DND-41 (cell line): ENCODE results near the gene ADRB1.

Source experiments
- ATAC-seq: fragments of 200-7000 bp; cut with Tn5 transposase; 3 replicates; pipeline ENCODE4 v1.9.1; 2021; ENCODE audit warnings: low read depth; ENCODE audit not compliant: insufficient read depth
- DNase-seq: peaks from one replicate; pipeline ENCODE4 v3.0.0-alpha.2; 2020
- H2AFZ ChIP-seq: 2 replicates; pipeline ENCODE4 v1.6.0; 2012; ENCODE audit warnings: low read depth, low read length
- H3K27ac ChIP-seq: 2 replicates; pipeline ENCODE4 v1.5.1; 2012; ENCODE audit warnings: low read length, inconsistent platforms
- H3K27me3 ChIP-seq: fragments of 200-600 bp; sonication (generic); 2 replicates; pipeline ENCODE4 v1.6.0; 2012; ENCODE audit warnings: low read length, mild to moderate bottlenecking, inconsistent platforms; ENCODE audit not compliant: insufficient read depth, poor library complexity
- H3K36me3 ChIP-seq: 2 replicates; pipeline ENCODE4 v1.5.1; 2012; ENCODE audit warnings: low read length, inconsistent platforms; ENCODE audit not compliant: insufficient read depth
- H3K4me1 ChIP-seq: 2 replicates; pipeline ENCODE4 v1.5.1; 2012; ENCODE audit warnings: mild to moderate bottlenecking, low read length; ENCODE audit not compliant: insufficient read depth
- H3K4me2 ChIP-seq: 2 replicates; pipeline ENCODE4 v1.6.0; 2012; ENCODE audit warnings: mild to moderate bottlenecking, moderate library complexity, low read length, inconsistent platforms; ENCODE audit not compliant: insufficient read depth
- H3K4me3 ChIP-seq, 2 experiments: fragments of 200-600 bp in 1 of 2; shearing (Covaris generic) in 1 of 2; 2 replicates each; pipeline ENCODE4 v1.5.1; 2012 to 2016; ENCODE audit warnings: inconsistent platforms in 2 of 2, low read length in 2 of 2, mild to moderate bottlenecking in 2 of 2, low read depth in 1 of 2, moderate library complexity in 1 of 2
- H3K79me2 ChIP-seq: 2 replicates; pipeline ENCODE4 v1.6.0; 2012; ENCODE audit warnings: low read length, inconsistent platforms; ENCODE audit not compliant: insufficient read depth
- H3K9ac ChIP-seq: 2 replicates; pipeline ENCODE4 v1.6.0; 2012; ENCODE audit warnings: low read depth, mild to moderate bottlenecking, inconsistent platforms, low read length, moderate library complexity
- H3K9me3 ChIP-seq: 2 replicates; pipeline ENCODE4 v1.5.1; 2012; ENCODE audit warnings: low read length, moderate library complexity, mild to moderate bottlenecking, inconsistent platforms; ENCODE audit not compliant: insufficient read depth, severe bottlenecking
- H4K20me1 ChIP-seq: 2 replicates; pipeline ENCODE4 v1.6.0; 2012; ENCODE audit warnings: low read length; ENCODE audit not compliant: insufficient read depth
- EZH2 ChIP-seq: IDR thresholded peaks from 3 replicates; pipeline ENCODE4 v1.6.1; 2012; ENCODE audit warnings: borderline replicate concordance, low read depth, mild to moderate bottlenecking, moderate library complexity, low read length, inconsistent platforms; ENCODE audit not compliant: severe bottlenecking
- TF ChIP-seq, protein P1 (sequence below): IDR thresholded peaks from 2 replicates; pipeline ENCODE4 v1.5.1; 2012; ENCODE audit warnings: borderline replicate concordance, low read length, moderate library complexity, mild to moderate bottlenecking; ENCODE audit not compliant: poor library complexity, severe bottlenecking; ENCODE audit errors: extremely low read depth

Gene ADRB1

GRCh38 chr10:114042895-114043531, 653 bp upstream of the ADRB1 start:
- Histone ChIP-seq H3K79me2 (no peaks in the 10 kb centered on the region), H3K9me3 (no peaks in the 10 kb centered on the region), H2AFZ (peak overlapping the region; percentile 80), H3K9ac (peak overlapping the region; percentile 62), H3K27me3 (no peaks in the 10 kb centered on the region), H3K27ac (peak overlapping the region; percentile 72), H3K4me1 (peaks cover 39% of the 10 kb centered on the region), H3K4me3 (peak overlapping the region; percentile 21 to 64; a peak in 3 of 4 replicates), H3K4me2 (peak overlapping the region; percentile 86), H3K36me3 (no peaks in the 10 kb centered on the region), H4K20me1 (no peaks in the 10 kb centered on the region)
- ATAC-seq (peak; percentile 78), DNase-seq (peak; percentile 82)
- no peak for TF ChIP-seq EZH2
- TF ChIP-seq, protein P1, sequence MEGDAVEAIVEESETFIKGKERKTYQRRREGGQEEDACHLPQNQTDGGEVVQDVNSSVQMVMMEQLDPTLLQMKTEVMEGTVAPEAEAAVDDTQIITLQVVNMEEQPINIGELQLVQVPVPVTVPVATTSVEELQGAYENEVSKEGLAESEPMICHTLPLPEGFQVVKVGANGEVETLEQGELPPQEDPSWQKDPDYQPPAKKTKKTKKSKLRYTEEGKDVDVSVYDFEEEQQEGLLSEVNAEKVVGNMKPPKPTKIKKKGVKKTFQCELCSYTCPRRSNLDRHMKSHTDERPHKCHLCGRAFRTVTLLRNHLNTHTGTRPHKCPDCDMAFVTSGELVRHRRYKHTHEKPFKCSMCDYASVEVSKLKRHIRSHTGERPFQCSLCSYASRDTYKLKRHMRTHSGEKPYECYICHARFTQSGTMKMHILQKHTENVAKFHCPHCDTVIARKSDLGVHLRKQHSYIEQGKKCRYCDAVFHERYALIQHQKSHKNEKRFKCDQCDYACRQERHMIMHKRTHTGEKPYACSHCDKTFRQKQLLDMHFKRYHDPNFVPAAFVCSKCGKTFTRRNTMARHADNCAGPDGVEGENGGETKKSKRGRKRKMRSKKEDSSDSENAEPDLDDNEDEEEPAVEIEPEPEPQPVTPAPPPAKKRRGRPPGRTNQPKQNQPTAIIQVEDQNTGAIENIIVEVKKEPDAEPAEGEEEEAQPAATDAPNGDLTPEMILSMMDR = no peak

- Histone ChIP-seq H3K27me3 (no peaks in the 10 kb centered on the region), H3K4me2 (peak overlapping the region; percentile 86), H3K4me1 (peaks cover 39% of the 10 kb centered on the region), H3K79me2 (no peaks in the 10 kb centered on the region), H3K9me3 (no peaks in the 10 kb centered on the region), H4K20me1 (no peaks in the 10 kb centered on the region), H2AFZ (peak overlapping the region; percentile 43; the same call in 1 of the 2 replicates), H3K27ac (no peak overlapping the region), H3K4me3 (peak overlapping the region in 1 of 2 experiments; percentile 64; a peak in 2 of 4 replicates), H3K9ac (peak overlapping the region; percentile 62; the same call in 1 of the 2 replicates), H3K36me3 (no peaks in the 10 kb centered on the region)
- TF ChIP-seq EZH2 = no peak
- TF ChIP-seq, protein P1 = no peak
- DNase-seq (no peak), ATAC-seq (no peak)
These were observed 825 bp downstream of the ADRB1 start for GRCh38 chr10:114044247-114045135.

- no peak for DNase-seq
- Histone ChIP-seq H3K27ac (no peak overlapping the region), H3K4me1 (peaks cover 39% of the 10 kb centered on the region), H3K36me3 (no peaks in the 10 kb centered on the region), H3K4me2 (0 out of 2 replicates have a peak overlapping the region, but pooled peaks have one; percentile 31), H3K79me2 (no peaks in the 10 kb centered on the region), H3K27me3 (no peaks in the 10 kb centered on the region), H4K20me1 (no peaks in the 10 kb centered on the region), H3K9me3 (no peaks in the 10 kb centered on the region), H3K9ac (no peak overlapping the region), H3K4me3 (no peak overlapping the region), H2AFZ (no peak overlapping the region)
- no peak for TF ChIP-seq EZH2
- TF ChIP-seq, protein P1 = no peak
- ATAC-seq = no peak
These were observed 1.7 kb downstream of the ADRB1 start for GRCh38 chr10:114045136-114046086.
